ENCODE data around the gene CALML5.

CALML5 gene

GRCh38 chr10:5460468-5461202 lies 38.7 kb downstream of the CALML5 start:
- no peak for DNase-seq

GRCh38 chr10:5458949-5459747 lies 40.2 kb downstream of the CALML5 start:
- DNase-seq, result no peak

GRCh38 chr10:5458425-5458824 lies 40.9 kb downstream of the CALML5 start:
- no peak for DNase-seq

- no peak for DNase-seq
Measured at GRCh38 chr10:5457741-5458140, 41.6 kb downstream of the CALML5 start.

- no peak for DNase-seq
Measured at GRCh38 chr10:5456563-5456962, 42.8 kb downstream of the CALML5 start.

- no peak for DNase-seq
Measured at GRCh38 chr10:5453749-5454489, 45.5 kb downstream of the CALML5 start.

GRCh38 chr10:5450605-5451384 lies 48.6 kb downstream of the CALML5 start:
- DNase-seq, result no peak

- DNase-seq, result no peak
Measured at GRCh38 chr10:5449823-5450222, 49.5 kb downstream of the CALML5 start.

- no peak for DNase-seq
Measured at GRCh38 chr10:5449227-5449626, 50.1 kb downstream of the CALML5 start.
